ENCODE measurements around the gene TNFSF8.

The TNFSF8 gene

GRCh38 chr9:114864471-114864870, 65.9 kb downstream of the TNFSF8 start:
- no peak for DNase-seq

- peak in 1 of 2 experiments; percentile 12 for DNase-seq
Measured at GRCh38 chr9:114861922-114862605, 68.3 kb downstream of the TNFSF8 start.

- DNase-seq, result no peak
Measured at GRCh38 chr9:114861273-114861672, 69.1 kb downstream of the TNFSF8 start.

GRCh38 chr9:114860187-114860586, 70.2 kb downstream of the TNFSF8 start:
- DNase-seq, result no peak

- DNase-seq, result no peak
Measured at GRCh38 chr9:114856942-114857315, 73.5 kb downstream of the TNFSF8 start.

- DNase-seq, result no peak
Measured at GRCh38 chr9:114856215-114856941, 74.0 kb downstream of the TNFSF8 start.

- no peak for DNase-seq
Measured at GRCh38 chr9:114855488-114855887, 74.9 kb downstream of the TNFSF8 start.

- DNase-seq, result no peak
Measured at GRCh38 chr9:114854736-114855355, 75.5 kb downstream of the TNFSF8 start.

- no peak for DNase-seq
Measured at GRCh38 chr9:114853071-114853855, 77.1 kb downstream of the TNFSF8 start.

- DNase-seq, result no peak
Measured at GRCh38 chr9:114852050-114852594, 78.3 kb downstream of the TNFSF8 start.

GRCh38 chr9:114851306-114851705, 79.1 kb downstream of the TNFSF8 start:
- DNase-seq, result no peak
